Ovary (tissue), 3 donors: Measurements from ENCODE around the gene EPHB1.

Source experiments
- CTCF ChIP-seq, 3 donors: fragments of 450-650 bp in 2 of 3; fragments of 200-600 bp in 1 of 3; IDR thresholded peaks; one replicate each; pipeline versions ENCODE4 v1.5.1 to v1.8.0; 2016 to 2022; ENCODE audit warnings: antibody characterized with exemption in 3 of 3, mild to moderate bottlenecking in 1 of 3
- POLR2A ChIP-seq: fragments of 450-650 bp; IDR thresholded peaks from one replicate; pipeline ENCODE4 v1.6.1; 2017; ENCODE audit warnings: antibody characterized with exemption, mild to moderate bottlenecking, moderate library complexity
- donor health status: DM: no; HTN: no; CAD: no.

GRCh38 chr3:135079095-135079494 lies 284.0 kb downstream of the EPHB1 start:
- no peak for TF ChIP-seq CTCF (IDR thresholded peaks at IDR 0.05)
- TF ChIP-seq POLR2A, result no peak
